ENCODE results near the gene TNP2. TPM values are rescaled to one million over a fixed set of nuclear protein-coding genes. Genes with fewer than 3 reads are reported as not detected.

The TNP2 gene
- total and polyA plus RNA-seq, 8 donors, result not detected

DNA sequence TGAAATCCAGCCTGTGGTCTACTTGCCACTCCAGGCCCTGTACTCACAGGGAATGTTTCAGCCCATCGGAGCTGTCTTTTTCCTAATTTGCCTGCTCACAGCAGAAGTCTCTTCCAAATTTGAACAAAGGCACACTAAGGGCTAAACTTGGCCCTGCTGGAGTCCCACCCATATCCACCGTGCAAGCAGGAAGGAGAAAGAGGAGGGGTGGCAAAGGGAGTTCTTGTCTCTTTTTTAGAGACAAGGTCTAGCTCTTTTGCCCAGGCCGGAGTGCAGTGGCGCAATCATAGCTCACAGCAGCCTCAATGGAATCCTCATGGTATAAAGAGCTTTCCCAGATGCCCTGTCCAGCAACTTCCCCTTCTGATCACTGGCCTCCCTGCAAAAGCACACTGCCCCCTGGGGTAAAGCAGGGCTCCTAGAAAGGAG, 14.7 kb upstream of the TNP2 start:
- H3K36me3 ChIP-seq, result no peaks in the 10 kb centered on the region
- no peaks in the 10 kb centered on the region for H3K9me3 ChIP-seq
- intact Hi-C loops (cut with DNase I), result no loop called here
- 81 to 84% methylated on average over 4 of the region's 4 CpGs for WGBS, 2 donors
- no peaks in the 10 kb centered on the region for H3K27me3 ChIP-seq
- no peak for ATAC-seq
- no peak overlapping the region for H3K27ac ChIP-seq
- no peaks in the 10 kb centered on the region for H3K4me1 ChIP-seq
- TF ChIP-seq, protein P1, sequence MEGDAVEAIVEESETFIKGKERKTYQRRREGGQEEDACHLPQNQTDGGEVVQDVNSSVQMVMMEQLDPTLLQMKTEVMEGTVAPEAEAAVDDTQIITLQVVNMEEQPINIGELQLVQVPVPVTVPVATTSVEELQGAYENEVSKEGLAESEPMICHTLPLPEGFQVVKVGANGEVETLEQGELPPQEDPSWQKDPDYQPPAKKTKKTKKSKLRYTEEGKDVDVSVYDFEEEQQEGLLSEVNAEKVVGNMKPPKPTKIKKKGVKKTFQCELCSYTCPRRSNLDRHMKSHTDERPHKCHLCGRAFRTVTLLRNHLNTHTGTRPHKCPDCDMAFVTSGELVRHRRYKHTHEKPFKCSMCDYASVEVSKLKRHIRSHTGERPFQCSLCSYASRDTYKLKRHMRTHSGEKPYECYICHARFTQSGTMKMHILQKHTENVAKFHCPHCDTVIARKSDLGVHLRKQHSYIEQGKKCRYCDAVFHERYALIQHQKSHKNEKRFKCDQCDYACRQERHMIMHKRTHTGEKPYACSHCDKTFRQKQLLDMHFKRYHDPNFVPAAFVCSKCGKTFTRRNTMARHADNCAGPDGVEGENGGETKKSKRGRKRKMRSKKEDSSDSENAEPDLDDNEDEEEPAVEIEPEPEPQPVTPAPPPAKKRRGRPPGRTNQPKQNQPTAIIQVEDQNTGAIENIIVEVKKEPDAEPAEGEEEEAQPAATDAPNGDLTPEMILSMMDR (IDR thresholded peaks at IDR 0.05), result no peak
- H3K4me3 ChIP-seq, result no peak overlapping the region
- no peak for FAIRE-seq
- no peak for DNase-seq

DNA sequence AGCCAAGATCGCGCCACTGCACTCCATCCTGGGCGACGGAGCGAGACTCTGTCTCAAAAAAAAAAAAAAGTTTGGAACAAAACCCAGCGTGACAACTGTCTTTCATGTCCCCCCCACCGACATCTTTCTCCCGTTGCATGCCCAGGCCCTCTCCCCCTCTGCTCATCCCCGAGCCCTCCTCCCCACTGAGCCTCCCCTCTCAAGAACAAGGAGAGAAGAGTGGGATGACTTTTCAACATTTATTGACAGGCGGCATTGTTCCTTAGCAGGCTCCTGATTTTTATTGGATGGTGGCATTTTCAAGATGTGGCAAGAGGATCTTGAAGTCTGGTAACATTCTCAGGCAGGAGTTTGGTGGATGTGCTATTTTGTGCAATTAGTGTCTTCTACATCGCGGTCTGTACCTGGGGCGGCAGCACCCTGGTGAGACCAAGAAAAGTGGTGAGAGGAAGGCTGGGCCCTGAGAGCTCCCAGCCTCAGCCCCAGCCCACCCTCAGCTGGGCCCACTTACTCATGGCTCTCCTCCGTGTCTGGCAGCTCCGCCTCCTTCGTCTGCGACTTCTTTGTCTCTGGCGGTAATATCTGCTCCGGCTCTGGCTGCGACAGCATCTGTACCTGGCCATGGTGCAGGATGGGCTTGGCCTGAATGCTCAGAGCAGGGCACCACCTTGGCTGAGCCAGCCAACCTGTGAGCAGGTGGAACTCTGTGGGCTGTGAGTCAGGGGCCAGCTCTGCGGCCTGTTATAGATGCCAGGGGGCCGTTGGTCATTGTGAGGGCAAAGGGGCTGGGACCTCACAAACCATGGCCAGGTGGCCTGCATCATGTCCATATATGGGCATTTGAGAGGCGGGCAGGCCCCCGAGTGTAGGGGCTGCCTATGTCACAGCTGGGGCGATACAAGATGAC, 11.7 kb upstream of the TNP2 start, which contains the start of gene PRM1:
Gene PRM1 (minus strand): TSS at position 715 of the 907 bp plus-strand sequence. CDS start 92 bp downstream, at position 623.
- intact Hi-C loops (cut with DNase I), result no loop called here
- WGBS, 2 donors, result 85 to 86% methylated on average over 20 to 25 of the region's 25 CpGs
- Histone ChIP-seq H3K27ac (no peak within 1 kb of the TSS), H3K4me3 (no peak within 1 kb of the TSS), H3K9me3 (no peaks in the 10 kb centered on the region), H3K27me3 (no peaks in the 10 kb centered on the region), H3K4me1 (no peaks in the 10 kb centered on the region), H3K36me3 (no peaks in the 10 kb centered on the region)
- DNase-seq (no peak), FAIRE-seq (no peak), ATAC-seq (no peak)
- TF ChIP-seq, protein P1 (IDR thresholded peaks at IDR 0.05), result no peak

DNA sequence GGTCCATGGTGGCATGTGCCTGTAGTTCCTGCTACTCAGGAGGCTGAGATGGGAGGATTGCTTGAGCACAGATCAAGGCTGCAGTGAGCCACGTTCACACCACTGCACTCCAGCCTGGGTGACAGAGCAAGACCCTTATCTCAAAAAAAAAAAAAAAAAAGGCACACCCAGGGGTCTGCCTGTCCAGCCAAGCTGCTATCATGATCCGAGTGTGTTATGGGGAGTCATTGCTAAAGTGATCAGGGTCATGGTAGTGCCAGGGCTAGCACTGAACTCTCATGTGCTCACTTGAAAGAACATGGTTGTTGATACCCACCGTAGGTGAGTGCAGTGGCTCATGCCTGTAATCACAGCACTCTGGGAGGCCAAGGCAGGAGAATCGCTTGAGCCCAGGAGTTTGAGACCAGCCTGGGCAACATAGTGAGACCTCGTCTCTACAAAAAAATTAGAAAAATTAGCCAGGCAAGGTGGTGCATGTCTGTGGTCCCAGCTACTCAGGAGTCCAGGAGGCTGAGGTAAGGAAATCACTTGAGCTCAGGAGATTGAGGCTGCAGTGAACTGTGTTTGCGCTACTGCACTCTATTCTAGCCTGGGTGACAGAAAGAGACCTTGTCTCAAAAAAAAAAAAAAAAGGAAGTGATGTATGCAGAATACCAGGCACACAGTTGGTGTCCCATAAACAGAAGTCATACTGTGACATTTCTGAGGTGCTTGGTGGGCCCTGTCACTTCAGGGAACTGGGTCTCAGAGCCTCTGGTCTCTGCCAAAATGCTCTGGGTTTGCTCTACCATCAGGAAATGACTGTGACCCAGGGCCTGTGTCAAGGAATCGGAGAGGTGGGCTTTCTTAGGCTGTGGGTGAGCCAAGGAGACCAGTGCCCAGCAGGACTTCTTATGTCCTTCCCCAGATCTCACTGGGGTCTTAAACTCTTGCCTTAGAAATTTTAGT, 9.8 kb upstream of the TNP2 start:
- no peak overlapping the region for H3K4me3 ChIP-seq
- WGBS, 2 donors, result 78 to 92% methylated on average over 7 of the region's 7 CpGs
- no peaks in the 10 kb centered on the region for H3K36me3 ChIP-seq
- H3K27me3 ChIP-seq, result no peaks in the 10 kb centered on the region
- H3K9me3 ChIP-seq, result no peaks in the 10 kb centered on the region
- no peak for DNase-seq
- FAIRE-seq, result no peak
- no peak overlapping the region for H3K27ac ChIP-seq
- intact Hi-C loops (cut with DNase I), result no loop called here
- no peak for ATAC-seq
- TF ChIP-seq, protein P1 (IDR thresholded peaks at IDR 0.05), result no peak
- no peaks in the 10 kb centered on the region for H3K4me1 ChIP-seq

DNA sequence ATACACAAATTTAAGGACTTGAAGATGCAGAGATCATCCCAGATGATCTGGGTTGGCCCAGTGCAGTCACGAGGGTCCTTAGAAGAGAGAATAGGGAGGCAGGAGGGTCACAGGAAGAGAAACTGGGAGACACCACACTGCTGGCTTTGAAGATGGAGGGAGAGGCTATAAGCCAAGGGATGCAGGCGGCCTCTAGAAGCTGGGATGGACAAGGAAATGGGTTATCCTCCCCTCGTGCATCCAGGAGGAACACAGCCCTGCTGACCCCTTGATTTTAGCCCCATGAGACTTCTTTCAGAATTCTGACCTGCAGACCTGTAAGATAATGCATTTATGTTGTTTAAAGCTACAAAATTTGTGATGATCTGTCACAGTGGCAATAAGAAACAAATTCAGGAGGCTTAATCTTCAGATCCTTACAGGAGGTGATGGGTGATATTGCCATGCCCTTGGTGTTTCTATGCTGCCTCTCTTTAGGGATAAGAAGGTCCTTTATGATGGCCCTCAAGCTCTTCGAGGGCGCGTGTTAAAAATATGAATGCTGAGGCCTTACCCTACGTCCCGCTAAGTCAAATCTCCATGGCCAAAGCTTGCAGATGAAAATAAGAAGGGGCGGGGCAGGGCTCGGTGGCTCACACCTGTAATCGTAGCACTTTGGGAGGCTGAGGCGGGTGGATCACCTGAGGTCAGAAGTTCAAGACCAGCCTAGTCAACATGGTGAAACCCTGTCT, 8.6 kb upstream of the TNP2 start:
- no peak for ATAC-seq
- TF ChIP-seq, protein P1 (IDR thresholded peaks at IDR 0.05), result no peak

More for the DNA sequence above, 8.6 kb upstream of the TNP2 start:
- 87 to 90% methylated on average over 12 of the region's 12 CpGs for WGBS, 2 donors
- H3K4me1 ChIP-seq, result no peaks in the 10 kb centered on the region
- H3K4me3 ChIP-seq, result no peak overlapping the region
- no peaks in the 10 kb centered on the region for H3K36me3 ChIP-seq
- intact Hi-C loops (cut with DNase I), result no loop called here
- no peaks in the 10 kb centered on the region for H3K27me3 ChIP-seq
- DNase-seq (no peak), FAIRE-seq (no peak)
- H3K9me3 ChIP-seq, result no peaks in the 10 kb centered on the region
- no peak overlapping the region for H3K27ac ChIP-seq
